ENCODE data around the gene TMEM220. TPM values are rescaled to one million over a fixed set of nuclear protein-coding genes. Genes with fewer than 3 reads are reported as not detected.

TMEM220 gene
- polyA plus RNA-seq, 1 of the 3 experiments (the other 2 are of a cell fraction): 2.7 TPM

DNA sequence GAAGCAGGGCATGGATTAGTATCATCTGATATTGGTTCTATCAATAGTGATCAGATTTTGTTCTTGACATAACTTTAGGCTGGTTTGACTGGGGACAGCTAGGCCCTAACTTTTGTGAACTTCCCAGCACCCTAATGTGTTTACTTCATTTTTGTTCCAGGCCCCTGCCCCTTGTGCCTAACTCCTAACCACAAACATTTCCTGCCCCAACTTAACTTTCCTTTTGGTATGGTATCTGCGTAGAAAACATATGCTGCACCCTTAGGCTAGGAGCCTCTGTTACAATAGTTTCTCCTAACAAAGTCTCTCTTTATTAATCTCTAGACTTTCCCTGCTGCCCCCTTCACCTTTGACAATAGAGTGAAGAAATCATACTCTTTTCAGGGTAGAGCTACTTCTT, 30.0 kb downstream of the TMEM220 start (continued):
- TF ChIP-seq, protein P1, sequence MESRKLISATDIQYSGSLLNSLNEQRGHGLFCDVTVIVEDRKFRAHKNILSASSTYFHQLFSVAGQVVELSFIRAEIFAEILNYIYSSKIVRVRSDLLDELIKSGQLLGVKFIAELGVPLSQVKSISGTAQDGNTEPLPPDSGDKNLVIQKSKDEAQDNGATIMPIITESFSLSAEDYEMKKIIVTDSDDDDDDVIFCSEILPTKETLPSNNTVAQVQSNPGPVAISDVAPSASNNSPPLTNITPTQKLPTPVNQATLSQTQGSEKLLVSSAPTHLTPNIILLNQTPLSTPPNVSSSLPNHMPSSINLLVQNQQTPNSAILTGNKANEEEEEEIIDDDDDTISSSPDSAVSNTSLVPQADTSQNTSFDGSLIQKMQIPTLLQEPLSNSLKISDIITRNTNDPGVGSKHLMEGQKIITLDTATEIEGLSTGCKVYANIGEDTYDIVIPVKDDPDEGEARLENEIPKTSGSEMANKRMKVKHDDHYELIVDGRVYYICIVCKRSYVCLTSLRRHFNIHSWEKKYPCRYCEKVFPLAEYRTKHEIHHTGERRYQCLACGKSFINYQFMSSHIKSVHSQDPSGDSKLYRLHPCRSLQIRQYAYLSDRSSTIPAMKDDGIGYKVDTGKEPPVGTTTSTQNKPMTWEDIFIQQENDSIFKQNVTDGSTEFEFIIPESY (IDR thresholded peaks at IDR 0.05; ENCODE audit: borderline replicate concordance, low read depth): no peak
- TF ChIP-seq, protein P2, sequence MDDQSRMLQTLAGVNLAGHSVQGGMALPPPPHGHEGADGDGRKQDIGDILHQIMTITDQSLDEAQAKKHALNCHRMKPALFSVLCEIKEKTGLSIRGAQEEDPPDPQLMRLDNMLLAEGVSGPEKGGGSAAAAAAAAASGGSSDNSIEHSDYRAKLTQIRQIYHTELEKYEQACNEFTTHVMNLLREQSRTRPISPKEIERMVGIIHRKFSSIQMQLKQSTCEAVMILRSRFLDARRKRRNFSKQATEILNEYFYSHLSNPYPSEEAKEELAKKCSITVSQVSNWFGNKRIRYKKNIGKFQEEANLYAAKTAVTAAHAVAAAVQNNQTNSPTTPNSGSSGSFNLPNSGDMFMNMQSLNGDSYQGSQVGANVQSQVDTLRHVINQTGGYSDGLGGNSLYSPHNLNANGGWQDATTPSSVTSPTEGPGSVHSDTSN (IDR thresholded peaks at IDR 0.05): no peak
- TF ChIP-seq SIN3A (IDR thresholded peaks at IDR 0.05; ENCODE audit: borderline replicate concordance, low read depth, low read length) (no peak), CHD2 (IDR thresholded peaks at IDR 0.05; ENCODE audit: low read length, partially characterized antibody) (no peak), YY1 (IDR thresholded peaks at IDR 0.05; ENCODE audit: low read depth) (no peak), SMC3 (IDR thresholded peaks at IDR 0.05; ENCODE audit: low read depth, low read length) (no peak)

DNA sequence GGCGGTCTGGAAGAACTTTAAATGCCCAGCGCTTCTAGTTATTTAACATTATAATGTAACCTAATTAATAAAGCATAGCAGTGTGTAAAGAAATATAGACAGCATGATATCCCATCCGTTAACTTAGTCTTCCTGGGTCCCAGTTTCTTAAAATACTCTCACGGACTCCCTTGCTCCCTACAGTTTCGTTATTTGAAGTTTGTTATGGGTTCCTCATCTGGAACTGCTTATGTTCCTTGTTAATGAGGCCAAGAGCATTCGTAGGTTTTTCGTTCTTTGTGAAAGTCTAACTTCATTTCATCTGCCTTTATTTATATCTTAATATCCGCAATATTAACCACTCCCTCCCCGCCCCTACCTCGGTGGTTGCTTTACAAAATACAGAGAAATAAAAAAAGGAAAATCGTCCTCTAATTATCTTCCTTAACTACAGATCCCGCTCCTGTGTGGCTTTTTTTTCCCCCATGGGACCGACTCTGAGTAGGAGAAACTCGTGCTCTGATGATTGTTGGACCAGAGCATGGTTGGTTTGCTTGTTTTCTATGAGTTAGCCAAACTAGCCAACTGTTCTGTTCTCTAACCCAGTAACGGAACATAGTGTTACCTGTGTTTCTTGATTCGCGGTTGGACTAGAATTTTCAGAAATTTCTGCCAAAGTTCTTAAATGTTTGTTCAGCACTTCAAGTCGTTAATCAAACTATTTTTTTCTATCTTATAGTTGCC, 31.6 kb downstream of the TMEM220 start:
- Histone ChIP-seq H3K4me3 (ENCODE audit: low read depth in 2 of 2, low read length in 1 of 2) (peak overlapping the region; percentile 76 to 99), H3K9me2 (no peaks in the 10 kb centered on the region), H3K27ac (ENCODE audit: low read depth in 2 of 2, low read length in 1 of 2) (peak overlapping the region; percentile 93 to 94), H3K9ac (peak overlapping the region; percentile 85), H3K27me3 (ENCODE audit: insufficient read depth) (no peaks in the 10 kb centered on the region), H3K4me2 (peak overlapping the region; percentile 76), H2AFZ (ENCODE audit: low read depth) (peak overlapping the region; percentile 90), H4K20me1 (ENCODE audit: insufficient read depth) (peaks cover 9% of the 10 kb centered on the region; the same call in 1 of the 2 replicates), H3K36me3 (replicated peaks in 1 of 2; ENCODE audit: control insufficient read depth in 1 of 2, insufficient read depth in 2 of 2, low read length in 1 of 2) (peaks cover 22 to 25% of the 10 kb centered on the region in 2 experiments), H3K9me3 (no peaks in the 10 kb centered on the region), H3K4me1 (ENCODE audit: control insufficient read depth in 1 of 2, insufficient read depth in 2 of 2, low read depth in 1 of 2, low read length in 1 of 2) (peaks cover 7 to 11% of the 10 kb centered on the region in 2 experiments; a peak in 3 of 4 replicates), H3K79me2 (ENCODE audit: insufficient read depth) (peaks cover 87% of the 10 kb centered on the region), H3F3A (replicated peaks; ENCODE audit: insufficient read depth) (peaks cover 7% of the 10 kb centered on the region)
- no peak for TF ChIP-seq NFIC (IDR thresholded peaks at IDR 0.05; ENCODE audit: borderline replicate concordance)
- TF ChIP-seq, protein P3, sequence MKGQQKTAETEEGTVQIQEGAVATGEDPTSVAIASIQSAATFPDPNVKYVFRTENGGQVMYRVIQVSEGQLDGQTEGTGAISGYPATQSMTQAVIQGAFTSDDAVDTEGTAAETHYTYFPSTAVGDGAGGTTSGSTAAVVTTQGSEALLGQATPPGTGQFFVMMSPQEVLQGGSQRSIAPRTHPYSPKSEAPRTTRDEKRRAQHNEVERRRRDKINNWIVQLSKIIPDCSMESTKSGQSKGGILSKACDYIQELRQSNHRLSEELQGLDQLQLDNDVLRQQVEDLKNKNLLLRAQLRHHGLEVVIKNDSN (IDR thresholded peaks at IDR 0.05; ENCODE audit: borderline replicate concordance, low read depth): no peak
- TF ChIP-seq, protein P4, sequence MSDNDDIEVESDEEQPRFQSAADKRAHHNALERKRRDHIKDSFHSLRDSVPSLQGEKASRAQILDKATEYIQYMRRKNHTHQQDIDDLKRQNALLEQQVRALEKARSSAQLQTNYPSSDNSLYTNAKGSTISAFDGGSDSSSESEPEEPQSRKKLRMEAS (IDR thresholded peaks at IDR 0.05; ENCODE audit: low read depth): 0 out of 2 replicates have a peak, but pooled peaks have one; percentile 9
- peak; percentile 60 for TF ChIP-seq MXI1 (IDR thresholded peaks at IDR 0.05; ENCODE audit: low read depth, low read length)
- TF ChIP-seq EP300 (IDR thresholded peaks at IDR 0.05; ENCODE audit: borderline replicate concordance in 1 of 2, low read depth in 1 of 2, low read length in 1 of 2): no peak
- TF ChIP-seq, protein P5, sequence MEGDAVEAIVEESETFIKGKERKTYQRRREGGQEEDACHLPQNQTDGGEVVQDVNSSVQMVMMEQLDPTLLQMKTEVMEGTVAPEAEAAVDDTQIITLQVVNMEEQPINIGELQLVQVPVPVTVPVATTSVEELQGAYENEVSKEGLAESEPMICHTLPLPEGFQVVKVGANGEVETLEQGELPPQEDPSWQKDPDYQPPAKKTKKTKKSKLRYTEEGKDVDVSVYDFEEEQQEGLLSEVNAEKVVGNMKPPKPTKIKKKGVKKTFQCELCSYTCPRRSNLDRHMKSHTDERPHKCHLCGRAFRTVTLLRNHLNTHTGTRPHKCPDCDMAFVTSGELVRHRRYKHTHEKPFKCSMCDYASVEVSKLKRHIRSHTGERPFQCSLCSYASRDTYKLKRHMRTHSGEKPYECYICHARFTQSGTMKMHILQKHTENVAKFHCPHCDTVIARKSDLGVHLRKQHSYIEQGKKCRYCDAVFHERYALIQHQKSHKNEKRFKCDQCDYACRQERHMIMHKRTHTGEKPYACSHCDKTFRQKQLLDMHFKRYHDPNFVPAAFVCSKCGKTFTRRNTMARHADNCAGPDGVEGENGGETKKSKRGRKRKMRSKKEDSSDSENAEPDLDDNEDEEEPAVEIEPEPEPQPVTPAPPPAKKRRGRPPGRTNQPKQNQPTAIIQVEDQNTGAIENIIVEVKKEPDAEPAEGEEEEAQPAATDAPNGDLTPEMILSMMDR (IDR thresholded peaks at IDR 0.05): no peak
- CTCF ChIA-PET: interaction anchor here (1.7 kb wide), 1 partner anchor 84 kb away, joined by 5 read pairs; no protein-coding TSS in a partner anchor
- POLR2A ChIA-PET: no interaction called here
- 8% methylated on average over 18 of the region's 18 CpGs for WGBS (ENCODE audit: low lambda C conversion rate)
- DNase-seq: peak; percentile 30

Data from SK-N-SH (cell line).